Gastrocnemius medialis (tissue), 4 donors: Measurements from ENCODE around the gene XPNPEP1. TPM values are rescaled to one million over a fixed set of nuclear protein-coding genes. Genes with fewer than 3 reads are reported as not detected.

Experiments used
- ATAC-seq, 2 donors: fragments of 150-250 bp; one replicate each; pipeline ENCODE4 v1.9.1; 2016
- DNase-seq, 2 donors: peaks; one replicate each; pipeline ENCODE4 v3.0.0-alpha.2; 2019
- H3K27ac ChIP-seq, 4 donors: fragments of 200-600 bp; sonication (generic); 1 replicate in 1 of 4; 2 replicates in 3 of 4; pipeline ENCODE4 v1.5.1; 2016 to 2018; ENCODE audit warnings: mild to moderate bottlenecking in 2 of 4, moderate library complexity in 1 of 4
- H3K27me3 ChIP-seq, 3 donors: fragments of 200-600 bp; sonication (generic) in 2 of 3; 1 replicate in 1 of 3; 2 replicates in 2 of 3; pipeline versions ENCODE4 v1.5.1 to v1.6.0; 2016 to 2019; ENCODE audit warnings: mild to moderate bottlenecking in 1 of 3, moderate library complexity in 1 of 3
- H3K36me3 ChIP-seq, 2 donors: fragments of 200-600 bp; sonication (generic) in 1 of 2; one replicate each; pipeline ENCODE4 v1.5.1; 2017 to 2018
- H3K4me1 ChIP-seq, 2 donors: fragments of 200-600 bp; sonication (generic) in 1 of 2; one replicate each; pipeline ENCODE4 v1.5.1; 2016 to 2017; ENCODE audit warnings: mild to moderate bottlenecking in 2 of 2
- H3K4me3 ChIP-seq, 4 donors: fragments of 200-600 bp; sonication (generic) in 3 of 4; 1 replicate in 1 of 4; 2 replicates in 3 of 4; pipeline ENCODE4 v1.5.1; 2016 to 2019; ENCODE audit warnings: mild to moderate bottlenecking in 2 of 4
- H3K9me3 ChIP-seq, 3 donors: fragments of 200-600 bp; sonication (generic) in 2 of 3; 1 replicate in 1 of 3; 2 replicates in 2 of 3; pipeline ENCODE4 v1.5.1; 2016 to 2019
- POLR2A ChIP-seq, 2 donors: fragments of 450-650 bp; IDR thresholded peaks; one replicate each; pipeline ENCODE4 v1.6.1; 2017; ENCODE audit warnings: antibody characterized with exemption in 2 of 2, mild to moderate bottlenecking in 2 of 2, moderate library complexity in 2 of 2
- in situ Hi-C, 4 donors: fragments of 200-750 bp; cut with MboI; loops; one replicate each; pipeline versions ENCODE4 v1.15.0 to v1.8.0; 2017; ENCODE audit warnings: low sequenced_read_pairs in 4 of 4
- intact Hi-C: fragments of 100-400 bp; cut with DNase I; formaldehyde crosslinking; loops from one replicate; pipeline ENCODE4 v1.15.1; 2023; ENCODE audit warnings: low total_unique reads
- total RNA-seq, 4 donors: library from RNA; depleted of rRNA; stranded (reverse); fragments of >200 nt; gene quantifications; one replicate each; pipeline versions ENCODE4 v1.1.0 to v1.2.3, GENCODE V29; 2016
- TF ChIP-seq, protein P1 (sequence below), 5 experiments: fragments of 450-650 bp in 3 of 5; fragments of 200-600 bp in 2 of 5; sonication (generic) in 2 of 5; IDR thresholded peaks in 4 of 5; conservative IDR thresholded peaks in 1 of 5; 1 replicate in 4 of 5; 2 replicates in 1 of 5; pipeline ENCODE4 v1.5.1; 2016 to 2019; ENCODE audit warnings: antibody characterized with exemption in 5 of 5, mild to moderate bottlenecking in 3 of 5, moderate library complexity in 3 of 5

Gene XPNPEP1
- total RNA-seq, 4 donors from 2014 or later = 39.9 to 72.3 (median 64.0) TPM

GRCh38 chr10:109924967-109925620 is 1.8 kb upstream of the XPNPEP1 start:
- Histone ChIP-seq H3K9me3 (no peaks in the 10 kb centered on the region), H3K36me3 (no peaks in the 10 kb centered on the region), H3K4me1 (peaks cover 11 to 14% of the 10 kb centered on the region in 2 donors), H3K4me3 (no peak overlapping the region), H3K27ac (no peak overlapping the region), H3K27me3 (no peaks in the 10 kb centered on the region)
- DNase-seq (no peak), ATAC-seq (no peak)
- in situ Hi-C loops (no loop called here), intact Hi-C loops (loop anchor here (5.0 to 10.0 kb wide), 2 partner anchors 82 to 300 kb away; partner anchors contain the start of gene ADD3)
- TF ChIP-seq POLR2A (IDR thresholded peaks at IDR 0.05) = no peak
- TF ChIP-seq, protein P1, sequence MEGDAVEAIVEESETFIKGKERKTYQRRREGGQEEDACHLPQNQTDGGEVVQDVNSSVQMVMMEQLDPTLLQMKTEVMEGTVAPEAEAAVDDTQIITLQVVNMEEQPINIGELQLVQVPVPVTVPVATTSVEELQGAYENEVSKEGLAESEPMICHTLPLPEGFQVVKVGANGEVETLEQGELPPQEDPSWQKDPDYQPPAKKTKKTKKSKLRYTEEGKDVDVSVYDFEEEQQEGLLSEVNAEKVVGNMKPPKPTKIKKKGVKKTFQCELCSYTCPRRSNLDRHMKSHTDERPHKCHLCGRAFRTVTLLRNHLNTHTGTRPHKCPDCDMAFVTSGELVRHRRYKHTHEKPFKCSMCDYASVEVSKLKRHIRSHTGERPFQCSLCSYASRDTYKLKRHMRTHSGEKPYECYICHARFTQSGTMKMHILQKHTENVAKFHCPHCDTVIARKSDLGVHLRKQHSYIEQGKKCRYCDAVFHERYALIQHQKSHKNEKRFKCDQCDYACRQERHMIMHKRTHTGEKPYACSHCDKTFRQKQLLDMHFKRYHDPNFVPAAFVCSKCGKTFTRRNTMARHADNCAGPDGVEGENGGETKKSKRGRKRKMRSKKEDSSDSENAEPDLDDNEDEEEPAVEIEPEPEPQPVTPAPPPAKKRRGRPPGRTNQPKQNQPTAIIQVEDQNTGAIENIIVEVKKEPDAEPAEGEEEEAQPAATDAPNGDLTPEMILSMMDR (IDR thresholded peaks at IDR 0.05 in 4 of 5, conservative IDR thresholded peaks at IDR 0.05 in 1 of 5) = no peak

DNA sequence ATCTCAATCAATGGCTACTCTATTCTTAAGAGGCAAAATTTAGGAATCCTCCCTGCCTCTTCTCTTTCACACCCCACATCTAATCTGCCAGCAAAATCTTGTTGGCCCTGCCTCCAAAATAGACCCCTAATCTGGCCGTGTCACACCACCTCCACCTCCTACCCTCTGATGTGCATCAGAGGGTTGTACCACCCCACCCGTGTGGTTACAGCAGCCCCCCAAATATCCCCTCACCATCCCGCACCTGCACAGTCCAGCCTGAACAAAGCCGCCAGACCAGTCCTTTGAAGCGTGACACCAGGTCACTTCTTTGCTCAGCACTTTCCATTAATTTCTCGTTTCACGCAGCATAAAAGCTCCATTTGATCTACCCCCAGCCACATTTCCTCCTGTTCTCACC is 776 bp upstream of the XPNPEP1 start:
- ATAC-seq (no peak), DNase-seq (no peak)
- in situ Hi-C loops (no loop called here), intact Hi-C loops (loop anchor here (5.0 to 10.0 kb wide), 2 partner anchors 83 to 301 kb away; partner anchors contain the start of gene ADD3)
- peak overlapping the region; percentile 75 to 92 (median 86) for H3K4me3 ChIP-seq
- no peaks in the 10 kb centered on the region for H3K27me3 ChIP-seq
- peak overlapping the region; percentile 74 to 94 (median 91) for H3K27ac ChIP-seq
- TF ChIP-seq POLR2A (IDR thresholded peaks at IDR 0.05) = no peak
- TF ChIP-seq, protein P1 (IDR thresholded peaks at IDR 0.05 in 4 of 5, conservative IDR thresholded peaks at IDR 0.05 in 1 of 5) = no peak
- H3K36me3 ChIP-seq = no peaks in the 10 kb centered on the region
- H3K9me3 ChIP-seq = no peaks in the 10 kb centered on the region
- H3K4me1 ChIP-seq = peaks cover 11 to 14% of the 10 kb centered on the region in 2 donors

DNA sequence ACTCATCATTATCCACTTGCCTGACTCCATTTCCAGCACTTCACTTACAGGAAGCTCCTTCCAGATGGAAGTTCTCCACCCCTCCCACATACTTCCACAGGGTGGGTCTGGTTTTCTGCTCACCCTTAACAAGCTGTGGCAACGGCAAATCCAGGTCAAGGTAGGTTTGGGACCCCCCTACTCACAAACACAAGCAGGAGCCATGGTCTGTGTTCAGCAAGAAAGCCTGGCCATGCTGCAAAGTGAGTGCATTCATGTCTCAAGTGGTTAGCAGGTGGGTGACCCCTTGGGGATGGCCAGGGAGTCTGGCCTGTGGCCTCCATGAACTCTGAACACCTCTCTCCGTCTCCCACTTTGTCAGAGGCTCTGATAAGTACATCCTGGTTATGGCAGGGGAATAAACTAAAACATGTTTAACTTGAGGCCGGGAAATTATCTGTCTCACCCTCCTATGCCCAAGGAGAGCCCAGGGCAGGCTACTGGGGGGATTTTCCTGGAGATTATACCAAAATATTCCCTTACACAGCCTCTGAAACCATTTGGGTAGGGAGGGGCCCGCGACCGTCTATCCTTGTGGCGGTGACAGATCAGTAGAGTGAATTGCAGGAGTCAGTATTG is 844 bp downstream of the XPNPEP1 start:
- intact Hi-C loops = loop anchor here (2.0 to 10.0 kb wide), 3 partner anchors 28 to 302 kb away; partner anchors contain the start of gene ADD3
- peak; percentile 2 to 15 for ATAC-seq
- in situ Hi-C loops = no loop called here

DNA sequence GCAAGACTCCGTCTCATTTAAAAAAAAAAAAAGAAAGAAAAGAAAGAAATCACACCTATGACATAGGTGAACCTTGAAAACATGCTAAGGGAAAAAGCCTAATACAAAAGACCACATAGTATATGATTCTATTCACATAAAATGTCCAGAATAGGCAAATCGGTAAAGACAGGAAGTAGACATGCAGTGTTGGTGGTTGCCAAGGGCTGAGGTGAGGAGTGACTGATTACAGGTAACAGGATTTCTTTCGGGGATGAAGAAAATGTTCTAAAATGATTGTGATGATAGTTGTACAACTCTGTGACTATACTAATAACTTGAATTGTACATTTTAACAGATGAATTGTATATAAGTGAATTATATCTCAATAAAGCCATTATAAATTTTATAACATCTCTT is 3.3 kb downstream of the XPNPEP1 start:
- TF ChIP-seq, protein P1 (IDR thresholded peaks at IDR 0.05 in 4 of 5, conservative IDR thresholded peaks at IDR 0.05 in 1 of 5) = no peak
- TF ChIP-seq POLR2A (IDR thresholded peaks at IDR 0.05) = no peak
- H3K4me1 ChIP-seq = peaks cover 23 to 25% of the 10 kb centered on the region in 2 donors
- intact Hi-C loops = loop anchor here (5.0 to 10.0 kb wide), 2 partner anchors 87 to 305 kb away; partner anchors contain the start of gene ADD3
- DNase-seq (no peak), ATAC-seq (no peak)
- in situ Hi-C loops = no loop called here
- H3K27ac ChIP-seq = no peak overlapping the region
- H3K36me3 ChIP-seq = no peaks in the 10 kb centered on the region
- H3K9me3 ChIP-seq = no peaks in the 10 kb centered on the region
- H3K4me3 ChIP-seq = no peak overlapping the region
- no peaks in the 10 kb centered on the region for H3K27me3 ChIP-seq

More for the DNA sequence above, 844 bp downstream of the XPNPEP1 start:
- Histone ChIP-seq H3K36me3 (no peaks in the 10 kb centered on the region), H3K27me3 (no peaks in the 10 kb centered on the region), H3K4me1 (peaks cover 11 to 14% of the 10 kb centered on the region in 2 donors), H3K4me3 (peak overlapping the region; percentile 75 to 92 (median 87)), H3K9me3 (no peaks in the 10 kb centered on the region), H3K27ac (peak overlapping the region; percentile 88 to 94 (median 93))
- no peak for DNase-seq
- TF ChIP-seq, protein P1 (IDR thresholded peaks at IDR 0.05 in 4 of 5, conservative IDR thresholded peaks at IDR 0.05 in 1 of 5) = no peak
